GM19238 (cell line): ENCODE results near the gene MXRA8.
"Not testable (repeated sequence)": the region's sequence is repeated elsewhere in the genome, so short reads cannot be mapped to it uniquely, and the experiment has no call there.

Experiments
- DNase-seq: peaks from one replicate; pipeline ENCODE4 v3.0.0; 2011; ENCODE audit warnings: low spot score; ENCODE audit not compliant: insufficient read length

The MXRA8 gene, protein sequence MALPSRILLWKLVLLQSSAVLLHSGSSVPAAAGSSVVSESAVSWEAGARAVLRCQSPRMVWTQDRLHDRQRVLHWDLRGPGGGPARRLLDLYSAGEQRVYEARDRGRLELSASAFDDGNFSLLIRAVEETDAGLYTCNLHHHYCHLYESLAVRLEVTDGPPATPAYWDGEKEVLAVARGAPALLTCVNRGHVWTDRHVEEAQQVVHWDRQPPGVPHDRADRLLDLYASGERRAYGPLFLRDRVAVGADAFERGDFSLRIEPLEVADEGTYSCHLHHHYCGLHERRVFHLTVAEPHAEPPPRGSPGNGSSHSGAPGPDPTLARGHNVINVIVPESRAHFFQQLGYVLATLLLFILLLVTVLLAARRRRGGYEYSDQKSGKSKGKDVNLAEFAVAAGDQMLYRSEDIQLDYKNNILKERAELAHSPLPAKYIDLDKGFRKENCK

DNA sequence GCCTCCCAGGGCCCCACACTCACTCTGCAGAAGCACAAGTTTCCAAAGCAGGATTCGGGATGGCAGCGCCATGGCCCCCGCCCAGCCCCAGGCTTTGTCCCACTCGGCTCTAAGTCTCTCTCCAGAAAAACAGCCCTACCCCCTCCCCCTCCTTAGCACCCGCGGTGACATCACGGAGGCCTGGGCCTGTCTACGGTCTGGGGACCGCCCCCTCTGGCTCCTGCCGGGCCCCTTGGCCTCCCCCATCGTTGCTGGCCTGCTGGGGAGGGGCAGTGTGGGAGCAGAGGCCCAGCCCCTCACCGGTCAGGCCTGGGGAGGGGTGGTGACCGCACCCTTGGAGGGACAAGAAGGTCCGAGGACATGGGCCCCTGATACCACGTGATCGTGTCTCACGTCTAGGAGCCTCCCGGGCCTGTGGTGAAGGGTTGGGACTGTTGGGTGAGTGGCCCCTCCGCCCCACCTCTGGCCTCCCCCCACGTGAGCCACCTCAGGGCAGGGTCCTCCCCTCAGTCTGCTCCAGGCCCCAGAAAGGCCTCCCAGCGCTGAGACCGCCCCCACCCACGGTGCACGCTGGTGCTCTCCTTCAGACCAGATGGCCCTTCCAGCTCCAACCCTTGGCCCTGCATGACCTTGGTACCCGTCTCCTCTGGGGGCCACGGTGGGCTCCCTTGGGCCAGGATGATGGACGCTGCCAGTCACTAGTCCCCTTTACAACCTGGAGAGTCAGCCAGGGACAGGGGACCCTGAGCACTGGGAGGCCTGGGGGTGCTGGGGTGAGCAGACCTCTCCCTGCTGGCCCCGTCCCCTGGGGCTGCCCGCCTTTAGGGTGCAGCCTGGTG is at the start of gene MXRA8:
TSS of gene MXRA8 (minus strand) at position 123 of the 839 bp plus-strand sequence. CDS start at position 72, 51 bp downstream.
- DNase-seq, result no peak

GRCh38 chr1:1407636-1408318 is 49.4 kb upstream of the MXRA8 start:
- no peak for DNase-seq

GRCh38 chr1:1406821-1407635 is 48.7 kb upstream of the MXRA8 start, which contains the start of gene MRPL20:
TSS of gene MRPL20 (minus strand) at chr1:1407293. CDS start at chr1:1407217, 76 bp downstream.
- peak; percentile 99 for DNase-seq

GRCh38 chr1:1406101-1406820 is 47.9 kb upstream of the MXRA8 start:
- DNase-seq, result no peak

GRCh38 chr1:1403653-1404052 is 45.3 kb upstream of the MXRA8 start:
- no peak for DNase-seq

GRCh38 chr1:1402901-1403392 is 44.6 kb upstream of the MXRA8 start:
- not testable (repeated sequence) for DNase-seq

DNA sequence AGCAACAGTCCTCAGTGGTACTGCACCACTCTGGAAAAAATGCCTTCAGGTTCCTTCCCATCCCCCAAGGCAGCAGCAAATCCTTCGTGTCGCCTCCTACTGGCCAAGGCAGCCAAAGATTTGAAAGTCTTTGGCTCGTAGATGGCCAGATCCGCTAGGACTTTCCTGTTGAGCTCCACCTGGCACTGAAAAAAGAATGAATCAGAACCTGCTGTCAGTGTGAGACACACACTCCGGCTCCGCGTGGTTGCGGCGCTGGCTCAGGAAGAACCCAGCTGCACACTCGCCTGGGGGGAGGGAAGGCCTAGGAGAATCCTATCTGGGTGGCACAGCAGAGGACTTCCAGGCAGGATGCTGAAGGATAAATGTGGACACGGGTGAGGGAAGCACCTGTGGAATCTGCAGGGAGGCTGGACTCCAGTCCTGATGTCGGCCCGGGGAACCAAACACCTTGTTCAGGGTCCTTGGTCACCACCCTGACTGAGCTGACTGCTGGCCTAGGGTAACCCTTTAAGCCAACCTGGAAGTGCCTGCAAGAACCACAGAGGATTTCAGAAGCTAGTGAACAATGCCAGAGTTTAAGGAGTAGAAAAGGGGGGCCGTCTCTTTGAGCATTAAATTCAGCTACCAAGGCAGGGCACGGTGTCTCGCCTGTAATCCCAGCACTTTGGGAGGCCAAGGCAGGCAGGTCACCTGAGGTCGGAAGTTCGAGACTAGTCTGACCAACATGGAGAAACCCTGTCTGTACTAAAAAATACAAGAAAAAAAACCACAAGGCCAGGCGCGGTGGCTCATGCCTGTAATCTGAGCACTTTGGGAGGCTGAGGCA is 43.9 kb upstream of the MXRA8 start:
- no peak for DNase-seq

DNA sequence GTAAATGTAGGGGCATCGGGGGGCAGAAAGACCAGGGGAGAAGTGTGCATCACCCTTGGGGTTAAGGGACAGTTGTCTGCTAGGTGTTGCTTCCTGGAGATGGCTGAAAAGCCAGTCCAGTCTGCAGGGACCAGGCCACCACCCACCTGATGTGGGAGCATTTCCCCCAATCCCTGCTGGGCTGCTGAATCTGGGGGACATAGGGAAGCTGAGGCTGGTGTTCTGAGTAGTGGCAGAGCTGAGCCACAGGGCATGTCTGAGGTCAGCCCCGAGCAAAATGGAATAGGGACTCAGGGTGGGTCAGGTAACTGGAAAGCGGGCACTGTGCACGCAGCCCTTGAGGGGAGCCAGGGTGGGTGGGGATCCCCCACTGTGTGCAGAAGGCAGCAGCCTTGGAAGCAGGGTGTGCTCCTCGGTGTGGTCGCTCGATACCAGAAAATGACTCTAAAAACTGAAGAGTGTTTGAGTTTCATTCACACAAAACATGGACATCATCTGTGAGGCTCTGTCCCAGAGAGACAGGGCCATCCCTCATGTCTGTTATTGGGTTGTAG is 43.2 kb upstream of the MXRA8 start:
- no peak for DNase-seq

DNA sequence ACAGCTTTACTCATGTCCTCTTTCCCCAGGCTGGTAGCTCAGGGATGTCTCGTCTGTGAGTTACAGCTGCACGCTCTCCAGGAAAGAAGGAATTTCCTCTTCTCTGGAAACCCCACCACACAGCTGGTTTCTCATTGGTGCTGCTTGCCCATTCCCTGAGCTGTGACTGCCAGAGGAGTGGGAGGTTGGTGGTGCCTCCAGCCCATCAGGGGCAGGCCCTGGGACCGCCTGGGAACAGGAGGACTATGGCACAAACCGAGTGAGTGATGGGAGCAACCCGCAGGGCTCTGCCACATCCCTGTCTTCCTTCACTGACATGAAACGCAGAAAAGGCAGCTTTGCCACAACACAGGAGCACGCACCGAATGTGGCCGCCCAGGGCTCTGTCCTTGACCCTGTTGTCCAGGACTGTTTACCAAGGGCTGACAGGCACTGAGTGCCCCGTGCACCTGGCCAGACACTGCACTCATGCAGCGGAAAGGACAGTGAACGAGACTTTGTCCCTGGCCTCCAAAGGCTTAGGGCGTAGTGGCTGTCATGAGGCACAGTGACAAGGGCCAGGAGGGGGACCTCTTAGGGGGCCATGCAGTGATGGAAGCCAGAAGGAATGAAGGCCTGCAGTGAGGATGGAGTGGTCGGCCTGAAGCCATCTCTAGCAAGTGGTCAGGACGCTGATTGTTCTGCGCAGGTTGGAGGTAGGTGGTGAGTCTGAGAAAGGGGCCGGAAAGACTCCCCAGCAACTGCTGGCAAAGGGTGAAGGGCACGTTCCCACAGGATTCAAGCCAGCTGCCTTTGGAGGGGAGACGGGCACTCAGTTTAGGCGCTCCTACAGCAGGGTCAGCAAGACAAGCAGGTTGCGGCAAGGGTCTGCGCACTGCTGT is 42.5 kb upstream of the MXRA8 start:
- DNase-seq, result no peak

DNA sequence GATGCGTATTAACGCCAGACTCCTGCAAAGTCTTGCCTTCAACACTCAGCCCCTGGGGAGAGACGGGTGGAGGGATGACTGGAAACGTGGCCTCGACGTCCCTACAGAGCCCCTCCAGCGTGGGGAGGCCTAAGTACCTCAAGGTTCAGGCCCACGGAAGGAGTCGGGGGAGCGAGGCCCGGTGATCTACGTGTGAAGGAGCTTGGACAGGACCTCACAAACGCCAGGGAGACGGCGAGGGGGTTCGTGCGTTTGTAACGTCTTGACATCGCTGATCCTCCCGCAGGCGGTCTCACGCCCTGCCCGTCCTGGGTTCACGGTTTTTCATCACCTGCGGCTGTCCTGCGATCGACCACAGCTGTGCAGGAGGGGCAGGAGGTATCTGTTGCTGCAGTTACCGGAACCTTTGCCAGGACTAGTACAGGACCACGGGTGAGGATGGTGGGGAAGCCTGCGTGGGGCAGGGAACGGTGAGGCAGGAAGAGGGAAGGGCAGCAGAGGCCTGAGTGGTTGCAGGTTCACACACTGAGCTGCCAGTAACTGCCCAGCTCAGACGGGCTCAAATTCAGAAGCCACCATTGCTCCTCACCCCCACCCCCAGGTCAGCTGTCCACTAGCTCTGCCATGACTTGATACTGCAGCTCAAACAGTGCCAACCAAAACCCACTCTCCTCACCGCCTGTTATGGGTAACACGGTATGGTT is 41.7 kb upstream of the MXRA8 start:
- DNase-seq, result no peak

DNA sequence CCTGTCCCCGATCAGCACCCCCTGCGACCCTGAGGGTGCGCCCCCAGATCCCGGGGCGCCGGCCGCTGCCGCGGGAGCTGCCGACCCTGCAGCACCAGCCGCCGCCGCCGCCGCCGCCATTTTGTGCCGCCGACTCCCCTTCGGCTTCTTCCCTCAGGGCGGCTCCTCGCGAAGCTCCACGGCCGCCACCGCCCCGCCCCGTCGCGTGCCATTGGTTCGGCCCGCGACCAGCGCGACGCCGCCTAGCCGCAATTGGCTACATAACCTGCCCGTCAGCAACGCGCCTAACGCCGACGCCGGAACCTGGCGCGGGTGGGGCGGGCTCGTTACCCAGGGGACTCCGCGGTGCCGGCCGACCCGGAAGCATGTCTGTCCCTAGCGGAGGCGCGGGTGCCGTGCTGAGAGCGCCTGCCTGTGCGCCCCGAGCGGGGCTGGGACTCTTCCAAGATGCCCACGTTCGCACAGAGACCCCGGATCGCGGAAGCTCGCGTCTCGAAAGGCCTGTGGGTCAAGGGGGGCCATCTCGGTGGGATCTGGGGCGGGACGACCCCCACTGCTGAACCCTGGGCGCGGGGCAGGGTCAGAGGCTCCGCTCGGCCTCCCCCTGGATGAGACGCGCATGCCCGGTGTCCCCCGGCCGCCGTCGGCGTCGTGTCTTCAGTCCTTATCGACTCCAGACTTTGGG is 41.0 kb upstream of the MXRA8 start, which contains the start of gene CCNL2:
TSS of gene CCNL2 (minus strand) at position 149 of the 685 bp plus-strand sequence. CDS start at position 120, 29 bp downstream.
- peak; percentile 98 for DNase-seq

GRCh38 chr1:1398677-1399186 is 40.4 kb upstream of the MXRA8 start:
- DNase-seq, result no peak

- DNase-seq, result no peak
Measured at GRCh38 chr1:1397839-1398523, 39.6 kb upstream of the MXRA8 start.

- DNase-seq, result no peak
Measured at GRCh38 chr1:1395166-1395565, 36.8 kb upstream of the MXRA8 start.

DNA sequence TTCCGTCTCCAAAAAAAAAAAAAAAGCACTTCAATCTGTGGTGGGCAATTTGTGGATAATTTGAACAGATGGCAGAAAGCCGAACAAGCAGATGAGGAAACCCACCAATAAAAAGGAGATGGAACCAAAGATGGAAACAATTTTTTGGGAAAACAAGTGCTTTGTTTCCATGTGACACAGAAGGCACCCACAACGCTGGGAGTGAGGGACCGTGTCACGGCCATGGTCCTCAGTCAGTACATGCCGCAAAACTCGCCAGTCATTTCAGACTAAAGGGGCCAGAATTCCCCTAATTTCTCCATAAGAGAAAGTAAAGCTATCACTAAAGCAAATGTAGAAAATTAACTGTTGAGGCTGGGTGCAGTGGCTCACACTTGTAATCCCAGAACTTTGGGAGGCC is 35.8 kb upstream of the MXRA8 start:
- DNase-seq, result no peak

DNA sequence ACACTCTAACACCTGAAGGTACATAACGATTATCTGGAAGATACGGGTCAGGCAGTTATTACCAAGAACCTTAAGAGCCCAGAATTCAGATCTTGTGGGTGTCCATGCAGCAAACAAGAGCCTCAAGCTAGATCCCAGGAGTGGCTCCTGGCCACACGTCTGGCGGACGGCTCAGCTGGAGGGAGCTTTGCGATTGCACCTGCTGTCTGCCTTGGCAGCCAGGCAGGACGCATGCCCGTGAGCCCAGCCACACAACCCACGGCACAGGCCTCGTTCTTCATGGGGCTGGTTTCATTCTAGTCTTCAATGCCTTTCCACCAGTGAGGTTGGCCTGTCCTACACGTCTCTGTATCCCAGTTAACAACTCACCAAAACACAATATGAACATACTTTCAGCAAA is 35.1 kb upstream of the MXRA8 start:
- DNase-seq, result no peak
